ENCODE measurements around the gene FANCC. TPM values are rescaled to one million over a fixed set of nuclear protein-coding genes. Genes with fewer than 3 reads are reported as not detected.
A peak's percentile ranks its signal among the peaks of the same experiment; 100 is the strongest.

FANCC gene
- total RNA-seq, 1 experiment from 2014 or later, result 44.7 TPM

DNA sequence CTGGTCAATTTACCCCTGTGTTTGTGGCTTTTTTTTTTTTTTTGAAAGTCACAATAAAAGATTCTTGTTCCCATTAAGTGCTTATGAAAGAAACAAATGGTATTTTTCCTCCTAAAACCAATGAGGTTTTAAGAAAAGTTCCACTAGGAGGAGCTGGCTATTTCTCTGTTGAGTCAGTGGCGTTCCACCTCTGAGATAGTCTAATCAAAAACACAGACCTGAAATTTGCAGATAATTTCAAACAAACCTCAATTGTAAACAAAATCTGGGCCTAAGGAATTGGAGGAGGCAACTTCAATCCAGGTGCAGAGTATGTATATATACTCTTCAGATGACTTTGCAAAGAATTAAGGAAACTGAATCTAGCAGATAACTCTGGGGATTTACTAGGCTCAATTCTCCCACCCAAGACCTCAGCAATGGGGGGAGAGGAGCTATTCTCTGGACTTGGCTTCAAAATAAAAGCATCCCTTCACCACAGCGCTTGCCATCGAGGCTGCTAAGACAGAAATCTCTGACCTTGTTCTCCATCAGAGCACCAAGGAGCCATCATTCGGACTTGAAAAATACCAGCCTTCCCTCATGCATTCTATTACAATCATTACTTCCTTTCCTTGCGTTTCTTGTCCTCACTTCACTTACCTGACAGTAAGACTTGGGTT, 52.4 kb downstream of the FANCC start:
- Histone ChIP-seq H2AFZ (no peak overlapping the region), H3K36me3 (ENCODE audit: low read depth) (no peaks in the 10 kb centered on the region), H3K9me3 (ENCODE audit: insufficient read depth, low read depth) (no peaks in the 10 kb centered on the region), H3K9me2 (ENCODE audit: insufficient read depth) (no peaks in the 10 kb centered on the region), H3K4me2 (no peak overlapping the region), H3K27ac (no peak overlapping the region), H4K20me1 (ENCODE audit: insufficient read depth) (no peaks in the 10 kb centered on the region), H3K4me1 (replicated peaks; ENCODE audit: insufficient read depth) (no peaks in the 10 kb centered on the region), H3K4me3 (no peak overlapping the region), H3K79me2 (ENCODE audit: low read depth) (no peaks in the 10 kb centered on the region), H3F3A (ENCODE audit: insufficient read depth, low read depth) (no peaks in the 10 kb centered on the region), H3K27me3 (ENCODE audit: insufficient read depth, low read depth) (no peaks in the 10 kb centered on the region)
- ChIA-PET POLR2A (ENCODE audit: unreplicated experiment) (no interaction called here), CTCF (interaction anchor here (0.6 to 0.9 kb wide), 4 partner anchors 119 to 806 kb away, joined by 3 to 7 read pairs (median 5); no protein-coding TSS in a partner anchor)
- intact Hi-C loops (cut with micrococcal nuclease; ENCODE audit: unreplicated experiment), result loop anchor here (2.0 to 5.0 kb wide), 2 partner anchors 42 to 170 kb away; no protein-coding TSS in a partner anchor
- no TSS peak for BruUV-seq (replicated peaks)
- TF ChIP-seq CTCF (conservative IDR thresholded peaks at IDR 0.05), result peak; percentile 61
- no peak for TF ChIP-seq EZH2 (IDR thresholded peaks at IDR 0.05; ENCODE audit: low read depth)
- peak in 1 of 2 experiments; percentile 38 for DNase-seq

DNA sequence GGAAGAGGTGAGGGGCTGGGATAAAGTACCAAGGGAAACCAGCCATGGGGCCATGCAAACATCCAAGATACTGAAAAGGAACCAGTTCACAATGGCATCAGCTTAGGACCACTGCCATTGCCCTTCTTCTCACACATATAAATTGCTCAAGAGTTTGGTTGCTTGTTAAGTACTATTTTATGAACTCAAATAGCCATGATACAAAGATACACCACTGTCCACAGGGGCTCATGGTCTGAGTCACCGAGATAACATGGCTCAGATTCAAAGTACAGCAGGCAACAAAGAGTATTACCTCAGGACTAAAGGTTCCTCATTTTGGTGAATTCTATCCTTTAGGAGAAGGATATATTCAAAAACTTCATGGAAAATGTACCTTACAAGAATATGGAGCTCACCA, 55.6 kb downstream of the FANCC start:
- Histone ChIP-seq H3K4me3 (no peak overlapping the region), H3K9me2 (ENCODE audit: insufficient read depth) (no peaks in the 10 kb centered on the region), H2AFZ (no peak overlapping the region), H3F3A (ENCODE audit: insufficient read depth, low read depth) (no peaks in the 10 kb centered on the region), H3K27ac (no peak overlapping the region), H3K4me2 (no peak overlapping the region), H4K20me1 (ENCODE audit: insufficient read depth) (no peaks in the 10 kb centered on the region), H3K27me3 (ENCODE audit: insufficient read depth, low read depth) (no peaks in the 10 kb centered on the region), H3K4me1 (replicated peaks; ENCODE audit: insufficient read depth) (no peaks in the 10 kb centered on the region), H3K36me3 (ENCODE audit: low read depth) (no peaks in the 10 kb centered on the region), H3K79me2 (ENCODE audit: low read depth) (no peaks in the 10 kb centered on the region), H3K9me3 (ENCODE audit: insufficient read depth, low read depth) (no peaks in the 10 kb centered on the region)
- DNase-seq, result no peak
- POLR2A ChIA-PET (ENCODE audit: unreplicated experiment), result interaction anchor here (0.8 kb wide), 1 partner anchor 164 kb away, joined by 4 read pairs; no protein-coding TSS in a partner anchor
- TF ChIP-seq CTCF (conservative IDR thresholded peaks at IDR 0.05), result no peak
- CTCF ChIA-PET, result no interaction called here
- intact Hi-C loops (cut with micrococcal nuclease; ENCODE audit: unreplicated experiment), result no loop called here
- no TSS peak for BruUV-seq (replicated peaks)

GRCh38 chr9:95250462-95251221, 66.9 kb downstream of the FANCC start:
- Histone ChIP-seq H3K9me2 (ENCODE audit: insufficient read depth) (peaks cover 8% of the 10 kb centered on the region), H3K4me2 (no peak overlapping the region), H3K79me2 (ENCODE audit: low read depth) (no peaks in the 10 kb centered on the region), H3K27me3 (ENCODE audit: insufficient read depth, low read depth) (no peaks in the 10 kb centered on the region), H3F3A (ENCODE audit: insufficient read depth, low read depth) (no peaks in the 10 kb centered on the region), H3K9me3 (ENCODE audit: insufficient read depth, low read depth) (no peaks in the 10 kb centered on the region), H3K27ac (no peak overlapping the region), H3K4me3 (no peak overlapping the region), H3K36me3 (ENCODE audit: low read depth) (no peaks in the 10 kb centered on the region), H2AFZ (no peak overlapping the region), H3K4me1 (replicated peaks; ENCODE audit: insufficient read depth) (no peaks in the 10 kb centered on the region), H4K20me1 (ENCODE audit: insufficient read depth) (no peaks in the 10 kb centered on the region; the same call in 1 of the 2 replicates)
- BruUV-seq (replicated peaks), result no TSS peak
- no peak for TF ChIP-seq EZH2 (IDR thresholded peaks at IDR 0.05; ENCODE audit: low read depth)
- no peak for TF ChIP-seq CTCF (conservative IDR thresholded peaks at IDR 0.05)
- intact Hi-C loops (cut with micrococcal nuclease; ENCODE audit: unreplicated experiment), result no loop called here
- ChIA-PET POLR2A (ENCODE audit: unreplicated experiment) (no interaction called here), CTCF (interaction anchor here (0.5 kb wide), 1 partner anchor 1241 kb away, joined by 4 read pairs; no protein-coding TSS in a partner anchor)
- no peak for DNase-seq
